LNCaP clone FGC (cell line): ENCODE measurements around the gene ZBTB43.

Source experiments
- DNase-seq: peaks from one replicate; pipeline ENCODE4 v3.0.0-alpha.2; 2011; ENCODE audit warnings: low read depth
- H3K4me3 ChIP-seq: 2 replicates; pipeline ENCODE4 v1.5.1; 2011; ENCODE audit warnings: mild to moderate bottlenecking, low read depth, low read length, control low read depth
- CTCF ChIP-seq: IDR thresholded peaks from 2 replicates; pipeline ENCODE4 v1.5.1; 2012; ENCODE audit warnings: mild to moderate bottlenecking; ENCODE audit not compliant: control insufficient read depth, insufficient read depth; ENCODE audit errors: extremely low read depth

ZBTB43 gene

GRCh38 chr9:126885131-126885641 is 80.3 kb downstream of the ZBTB43 start:
- DNase-seq = no peak
- no peak for TF ChIP-seq CTCF

GRCh38 chr9:126886034-126886822 is 81.4 kb downstream of the ZBTB43 start:
- DNase-seq = no peak

More at GRCh38 chr9:126885131-126885641, 80.3 kb downstream of the ZBTB43 start:
- no peak overlapping the region for H3K4me3 ChIP-seq

GRCh38 chr9:126886897-126887296 is 82.1 kb downstream of the ZBTB43 start:
- no peak overlapping the region for H3K4me3 ChIP-seq
- no peak for TF ChIP-seq CTCF
- no peak for DNase-seq

More at GRCh38 chr9:126886034-126886822, 81.4 kb downstream of the ZBTB43 start:
- TF ChIP-seq CTCF = no peak
- H3K4me3 ChIP-seq = no peak overlapping the region
